Suprapubic skin (tissue), 3 donors: ENCODE results near the gene HOXC9.

ENCODE experiments used
- EP300 ChIP-seq: sonication (generic); formaldehyde crosslinking; IDR thresholded peaks from one replicate; pipeline ENCODE4 v1.6.1; 2017; ENCODE audit warnings: antibody characterized with exemption
- POLR2A ChIP-seq, 2 donors: fragments of 450-650 bp; IDR thresholded peaks; one replicate each; pipeline ENCODE4 v1.6.1; 2017; ENCODE audit warnings: antibody characterized with exemption in 2 of 2, mild to moderate bottlenecking in 2 of 2, moderate library complexity in 2 of 2
- TF ChIP-seq, protein P1 (sequence below), 2 donors: fragments of 200-600 bp in 1 of 2; fragments of 450-650 bp in 1 of 2; sonication (generic) in 1 of 2; IDR thresholded peaks; one replicate each; pipeline ENCODE4 v1.5.1; 2016 to 2019; ENCODE audit warnings: antibody characterized with exemption in 2 of 2, mild to moderate bottlenecking in 1 of 2, moderate library complexity in 1 of 2

GRCh38 chr12:53952871-53953734 is 46.9 kb upstream of the HOXC9 start:
- TF ChIP-seq, protein P1, sequence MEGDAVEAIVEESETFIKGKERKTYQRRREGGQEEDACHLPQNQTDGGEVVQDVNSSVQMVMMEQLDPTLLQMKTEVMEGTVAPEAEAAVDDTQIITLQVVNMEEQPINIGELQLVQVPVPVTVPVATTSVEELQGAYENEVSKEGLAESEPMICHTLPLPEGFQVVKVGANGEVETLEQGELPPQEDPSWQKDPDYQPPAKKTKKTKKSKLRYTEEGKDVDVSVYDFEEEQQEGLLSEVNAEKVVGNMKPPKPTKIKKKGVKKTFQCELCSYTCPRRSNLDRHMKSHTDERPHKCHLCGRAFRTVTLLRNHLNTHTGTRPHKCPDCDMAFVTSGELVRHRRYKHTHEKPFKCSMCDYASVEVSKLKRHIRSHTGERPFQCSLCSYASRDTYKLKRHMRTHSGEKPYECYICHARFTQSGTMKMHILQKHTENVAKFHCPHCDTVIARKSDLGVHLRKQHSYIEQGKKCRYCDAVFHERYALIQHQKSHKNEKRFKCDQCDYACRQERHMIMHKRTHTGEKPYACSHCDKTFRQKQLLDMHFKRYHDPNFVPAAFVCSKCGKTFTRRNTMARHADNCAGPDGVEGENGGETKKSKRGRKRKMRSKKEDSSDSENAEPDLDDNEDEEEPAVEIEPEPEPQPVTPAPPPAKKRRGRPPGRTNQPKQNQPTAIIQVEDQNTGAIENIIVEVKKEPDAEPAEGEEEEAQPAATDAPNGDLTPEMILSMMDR (IDR thresholded peaks at IDR 0.05), result no peak
- no peak for TF ChIP-seq POLR2A (IDR thresholded peaks at IDR 0.05)
- TF ChIP-seq EP300, result no peak
